ENCODE measurements around the gene WNT9B. TPM values are rescaled to one million over a fixed set of nuclear protein-coding genes. Genes with fewer than 3 reads are reported as not detected.

The WNT9B gene
- total RNA-seq, 1 donor from 2014 or later: 0.26 TPM

DNA sequence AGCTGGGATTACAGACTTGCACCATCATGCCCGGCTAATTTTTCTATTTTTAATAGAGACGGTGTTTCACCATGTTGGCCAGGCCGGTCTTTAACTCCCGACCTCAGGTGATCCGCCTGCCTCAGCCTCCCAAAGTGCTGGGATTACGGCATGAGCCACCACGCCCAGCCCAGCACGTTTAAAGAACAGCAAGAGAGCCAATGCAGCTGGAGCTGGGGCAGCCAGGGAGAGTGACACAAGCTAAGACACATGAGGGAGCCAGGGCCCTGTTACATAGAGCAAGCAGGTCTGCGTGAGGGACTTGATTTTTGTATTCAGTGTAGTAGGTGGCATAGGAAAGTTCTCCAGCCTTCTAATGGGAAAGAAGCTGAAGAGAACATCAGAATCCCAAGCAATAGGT lies 49.9 kb downstream of the WNT9B start:
- DNase-seq (ENCODE audit: low spot score): no peak
- Mint-ChIP-seq H3K36me3 (ENCODE audit: low read depth, unreplicated experiment) (no peaks in the 10 kb centered on the region), H3K4me1 (ENCODE audit: unreplicated experiment) (peaks cover 12% of the 10 kb centered on the region), H3K9me3 (ENCODE audit: unreplicated experiment) (no peaks in the 10 kb centered on the region), H3K27ac (ENCODE audit: unreplicated experiment) (no peak overlapping the region), H3K27me3 (ENCODE audit: unreplicated experiment) (peaks cover 4% of the 10 kb centered on the region), H3K4me3 (ENCODE audit: unreplicated experiment) (no peak overlapping the region)
- TF ChIP-seq, protein P1, sequence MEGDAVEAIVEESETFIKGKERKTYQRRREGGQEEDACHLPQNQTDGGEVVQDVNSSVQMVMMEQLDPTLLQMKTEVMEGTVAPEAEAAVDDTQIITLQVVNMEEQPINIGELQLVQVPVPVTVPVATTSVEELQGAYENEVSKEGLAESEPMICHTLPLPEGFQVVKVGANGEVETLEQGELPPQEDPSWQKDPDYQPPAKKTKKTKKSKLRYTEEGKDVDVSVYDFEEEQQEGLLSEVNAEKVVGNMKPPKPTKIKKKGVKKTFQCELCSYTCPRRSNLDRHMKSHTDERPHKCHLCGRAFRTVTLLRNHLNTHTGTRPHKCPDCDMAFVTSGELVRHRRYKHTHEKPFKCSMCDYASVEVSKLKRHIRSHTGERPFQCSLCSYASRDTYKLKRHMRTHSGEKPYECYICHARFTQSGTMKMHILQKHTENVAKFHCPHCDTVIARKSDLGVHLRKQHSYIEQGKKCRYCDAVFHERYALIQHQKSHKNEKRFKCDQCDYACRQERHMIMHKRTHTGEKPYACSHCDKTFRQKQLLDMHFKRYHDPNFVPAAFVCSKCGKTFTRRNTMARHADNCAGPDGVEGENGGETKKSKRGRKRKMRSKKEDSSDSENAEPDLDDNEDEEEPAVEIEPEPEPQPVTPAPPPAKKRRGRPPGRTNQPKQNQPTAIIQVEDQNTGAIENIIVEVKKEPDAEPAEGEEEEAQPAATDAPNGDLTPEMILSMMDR (IDR thresholded peaks at IDR 0.05; ENCODE audit: unreplicated experiment): no peak

DNA sequence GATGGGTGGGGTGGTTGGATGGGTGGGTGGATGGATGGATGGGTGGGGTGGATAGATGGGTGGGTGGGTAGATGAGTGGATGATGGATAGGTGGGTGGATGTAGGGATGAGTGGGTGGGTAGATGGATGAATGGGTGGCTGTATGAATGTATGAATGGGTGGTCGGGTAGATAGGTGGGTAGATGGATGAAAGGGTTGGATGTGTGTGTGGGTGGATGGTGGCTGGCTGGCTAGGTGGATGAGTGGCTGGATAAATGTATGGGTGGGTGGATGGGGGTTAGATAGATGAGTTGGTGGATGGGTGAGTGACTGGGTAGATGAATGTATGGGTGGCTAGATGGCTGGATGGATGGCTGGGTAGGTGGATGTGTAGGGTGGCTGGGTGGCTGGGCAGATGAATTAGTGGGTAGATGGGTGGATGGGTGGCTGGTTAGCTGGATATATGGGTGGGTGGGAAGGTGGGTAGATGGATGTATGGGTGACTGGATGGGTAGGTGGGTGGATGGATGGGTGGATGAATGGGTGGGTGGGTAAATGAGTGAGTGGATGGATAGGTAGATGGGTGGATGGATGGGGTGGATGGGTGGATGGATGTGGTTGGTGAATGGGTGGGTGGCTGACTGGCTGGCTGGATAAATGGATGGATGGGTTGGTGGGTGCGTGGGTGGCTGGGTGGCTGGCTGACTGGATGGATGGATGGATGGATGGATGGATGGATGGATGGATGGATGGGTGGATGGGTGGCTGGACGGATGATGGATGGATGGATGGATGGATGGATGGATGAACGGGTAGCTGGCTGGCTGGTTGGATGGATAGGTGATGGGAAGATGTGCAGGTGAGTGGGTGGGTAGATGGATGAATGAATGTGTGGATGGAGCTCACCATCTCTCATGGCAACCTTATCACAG lies 52.6 kb downstream of the WNT9B start:
- no peak for DNase-seq (ENCODE audit: low spot score)
- Mint-ChIP-seq H3K27me3 (ENCODE audit: unreplicated experiment) (peaks cover 5% of the 10 kb centered on the region), H3K4me3 (ENCODE audit: unreplicated experiment) (no peak overlapping the region), H3K27ac (ENCODE audit: unreplicated experiment) (no peak overlapping the region), H3K36me3 (ENCODE audit: low read depth, unreplicated experiment) (no peaks in the 10 kb centered on the region), H3K4me1 (ENCODE audit: unreplicated experiment) (peaks cover 12% of the 10 kb centered on the region), H3K9me3 (ENCODE audit: unreplicated experiment) (no peaks in the 10 kb centered on the region)
- TF ChIP-seq, protein P1 (IDR thresholded peaks at IDR 0.05; ENCODE audit: unreplicated experiment): no peak

DNA sequence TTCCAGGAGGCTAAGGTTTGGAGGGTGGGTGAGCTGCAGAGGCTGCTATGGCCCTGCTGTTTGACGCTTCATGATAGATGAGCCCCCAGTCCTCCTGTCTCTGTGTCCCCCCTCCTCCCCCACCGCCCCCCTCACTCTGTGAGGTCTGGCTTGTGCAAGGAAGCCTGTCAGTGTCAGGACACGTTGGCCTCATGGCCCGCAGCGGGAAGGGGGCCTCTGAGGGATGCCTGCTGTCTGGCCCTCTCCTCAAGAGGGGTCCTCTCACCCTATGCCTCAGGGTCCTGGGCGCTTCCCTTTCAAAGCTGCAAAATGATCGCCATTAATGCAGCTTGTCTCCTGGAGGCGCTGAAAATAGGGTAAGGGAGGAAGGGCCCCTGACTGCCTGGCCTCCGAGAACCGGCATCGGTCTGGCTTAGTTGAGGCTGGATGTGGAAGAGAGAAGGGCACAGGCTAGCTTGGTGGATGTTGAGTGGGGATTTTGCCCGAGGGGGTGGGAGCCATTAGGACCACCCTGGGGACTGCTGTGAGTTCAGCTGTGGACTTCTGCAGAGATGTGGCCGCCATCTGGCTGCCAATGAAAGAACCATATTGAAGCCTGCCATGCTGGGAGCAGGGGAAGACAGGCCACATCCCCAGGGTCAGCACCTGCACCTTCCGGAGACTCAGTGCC lies 56.8 kb downstream of the WNT9B start:
- TF ChIP-seq, protein P1 (IDR thresholded peaks at IDR 0.05; ENCODE audit: unreplicated experiment): no peak
- DNase-seq (ENCODE audit: low spot score): no peak
- no peaks in the 10 kb centered on the region for H3K36me3 Mint-ChIP-seq (ENCODE audit: low read depth, unreplicated experiment)
- no peak overlapping the region for H3K27ac Mint-ChIP-seq (ENCODE audit: unreplicated experiment)
- H3K9me3 Mint-ChIP-seq (ENCODE audit: unreplicated experiment): no peaks in the 10 kb centered on the region
- peaks cover 7% of the 10 kb centered on the region for H3K4me1 Mint-ChIP-seq (ENCODE audit: unreplicated experiment)
- peaks cover 6% of the 10 kb centered on the region for H3K27me3 Mint-ChIP-seq (ENCODE audit: unreplicated experiment)
- H3K4me3 Mint-ChIP-seq (ENCODE audit: unreplicated experiment): no peak overlapping the region

- TF ChIP-seq, protein P1 (IDR thresholded peaks at IDR 0.05; ENCODE audit: unreplicated experiment): no peak
- Mint-ChIP-seq H3K4me1 (ENCODE audit: unreplicated experiment) (peaks cover 6% of the 10 kb centered on the region), H3K4me3 (ENCODE audit: unreplicated experiment) (no peak overlapping the region), H3K36me3 (ENCODE audit: low read depth, unreplicated experiment) (no peaks in the 10 kb centered on the region), H3K27ac (ENCODE audit: unreplicated experiment) (no peak overlapping the region), H3K9me3 (ENCODE audit: unreplicated experiment) (no peaks in the 10 kb centered on the region), H3K27me3 (ENCODE audit: unreplicated experiment) (peaks cover 6% of the 10 kb centered on the region)
- no peak for DNase-seq (ENCODE audit: low spot score)
Observed at GRCh38 chr17:46910179-46910927, 59.0 kb downstream of the WNT9B start.

All from endothelial cell (in vitro differentiated cells).